SJSA1 (cell line): ENCODE data around the gene MZB1. TPM values are rescaled to one million over a fixed set of nuclear protein-coding genes. Genes with fewer than 3 reads are reported as not detected.

Source experiments
- DNase-seq, 2 experiments: peaks; one replicate each; pipeline ENCODE4 v3.0.0-alpha.2; 2015 to 2020; ENCODE audit warnings: low spot score in 2 of 2, low read depth in 1 of 2
- H3K27ac ChIP-seq: fragments of 250-450 bp; sonication (Bioruptor Pico); 2 replicates; pipeline ENCODE4 v1.5.1; 2020; ENCODE audit warnings: mild to moderate bottlenecking, moderate library complexity
- H3K27me3 ChIP-seq: fragments of 250-450 bp; sonication (Bioruptor Pico); replicated peaks from 2 replicates; pipeline ENCODE4 v1.5.1; 2020; ENCODE audit warnings: mild to moderate bottlenecking, moderate library complexity
- H3K36me3 ChIP-seq: fragments of 250-450 bp; sonication (Bioruptor Pico); 2 replicates; pipeline ENCODE4 v1.5.1; 2020; ENCODE audit warnings: mild to moderate bottlenecking
- H3K4me1 ChIP-seq: fragments of 250-450 bp; sonication (Bioruptor Pico); replicated peaks from 2 replicates; pipeline ENCODE4 v1.6.1; 2021; ENCODE audit warnings: mild to moderate bottlenecking
- H3K4me3 ChIP-seq: fragments of 250-450 bp; sonication (Bioruptor Pico); 2 replicates; pipeline ENCODE4 v1.5.1; 2020; ENCODE audit warnings: mild to moderate bottlenecking
- H3K9me3 ChIP-seq: fragments of 250-450 bp; sonication (Bioruptor Pico); replicated peaks from 2 replicates; pipeline ENCODE4 v1.5.1; 2020; ENCODE audit warnings: mild to moderate bottlenecking
- total RNA-seq: library from RNA; depleted of rRNA; stranded (reverse); fragments of >200 nt; shearing (Covaris generic); gene quantifications from 2 replicates; pipeline ENCODE4 v1.2.3, GENCODE V29; 2014

MZB1 gene
- total RNA-seq, 1 experiment from 2014 or later, result not detected

GRCh38 chr5:139382807-139383206 is 6.9 kb downstream of the MZB1 start:
- Histone ChIP-seq H3K27ac (no peak overlapping the region), H3K36me3 (no peaks in the 10 kb centered on the region), H3K4me3 (no peak overlapping the region), H3K4me1 (peaks cover 10% of the 10 kb centered on the region), H3K27me3 (no peaks in the 10 kb centered on the region), H3K9me3 (no peaks in the 10 kb centered on the region; the same call in 1 of the 2 replicates)
- DNase-seq, result no peak

- no peak for DNase-seq
- Histone ChIP-seq H3K36me3 (no peaks in the 10 kb centered on the region), H3K9me3 (no peaks in the 10 kb centered on the region; the same call in 1 of the 2 replicates), H3K27ac (no peak overlapping the region), H3K27me3 (no peaks in the 10 kb centered on the region), H3K4me1 (peaks cover 10% of the 10 kb centered on the region), H3K4me3 (no peak overlapping the region)
Measured at GRCh38 chr5:139381837-139382761, 7.6 kb downstream of the MZB1 start.

- Histone ChIP-seq H3K27ac (no peak overlapping the region), H3K27me3 (no peaks in the 10 kb centered on the region), H3K4me3 (no peak overlapping the region), H3K36me3 (no peaks in the 10 kb centered on the region), H3K4me1 (peaks cover 2% of the 10 kb centered on the region; the same call in 1 of the 2 replicates), H3K9me3 (no peaks in the 10 kb centered on the region)
- no peak for DNase-seq
Measured at GRCh38 chr5:139379626-139380449, 9.9 kb downstream of the MZB1 start.

GRCh38 chr5:139378941-139379361 is 10.8 kb downstream of the MZB1 start:
- Histone ChIP-seq H3K27me3 (no peaks in the 10 kb centered on the region), H3K36me3 (no peaks in the 10 kb centered on the region), H3K9me3 (no peaks in the 10 kb centered on the region), H3K27ac (no peak overlapping the region), H3K4me3 (no peak overlapping the region), H3K4me1 (no peaks in the 10 kb centered on the region)
- no peak for DNase-seq

- Histone ChIP-seq H3K36me3 (peaks cover 5% of the 10 kb centered on the region; the same call in 1 of the 2 replicates), H3K4me1 (no peaks in the 10 kb centered on the region), H3K27ac (no peak overlapping the region), H3K9me3 (no peaks in the 10 kb centered on the region), H3K4me3 (no peak overlapping the region), H3K27me3 (no peaks in the 10 kb centered on the region)
- DNase-seq, result no peak
Measured at GRCh38 chr5:139378101-139378825, 11.4 kb downstream of the MZB1 start.

GRCh38 chr5:139377226-139377625 is 12.5 kb downstream of the MZB1 start:
- Histone ChIP-seq H3K36me3 (peaks cover 13% of the 10 kb centered on the region), H3K4me3 (no peak overlapping the region), H3K27me3 (no peaks in the 10 kb centered on the region), H3K9me3 (no peaks in the 10 kb centered on the region), H3K4me1 (no peaks in the 10 kb centered on the region), H3K27ac (no peak overlapping the region)
- DNase-seq, result no peak

- H3K4me1 ChIP-seq, result no peaks in the 10 kb centered on the region
- no peaks in the 10 kb centered on the region for H3K27me3 ChIP-seq
- H3K27ac ChIP-seq, result no peak overlapping the region
- H3K9me3 ChIP-seq, result no peaks in the 10 kb centered on the region
- DNase-seq, result no peak
- peaks cover 21% of the 10 kb centered on the region for H3K36me3 ChIP-seq
- no peak overlapping the region for H3K4me3 ChIP-seq
Measured at GRCh38 chr5:139376364-139376763, 13.3 kb downstream of the MZB1 start.

- no peaks in the 10 kb centered on the region for H3K9me3 ChIP-seq
- H3K27me3 ChIP-seq, result no peaks in the 10 kb centered on the region
- peaks cover 34% of the 10 kb centered on the region for H3K36me3 ChIP-seq
- no peaks in the 10 kb centered on the region for H3K4me1 ChIP-seq
- DNase-seq, result no peak
- H3K4me3 ChIP-seq, result no peak overlapping the region
- no peak overlapping the region for H3K27ac ChIP-seq
Measured at GRCh38 chr5:139374909-139375308, 14.8 kb downstream of the MZB1 start.

GRCh38 chr5:139371482-139372435 is 18.0 kb downstream of the MZB1 start:
- no peaks in the 10 kb centered on the region for H3K9me3 ChIP-seq
- H3K27ac ChIP-seq, result no peak overlapping the region
- H3K27me3 ChIP-seq, result no peaks in the 10 kb centered on the region
- no peaks in the 10 kb centered on the region for H3K4me1 ChIP-seq
- H3K4me3 ChIP-seq, result no peak overlapping the region
- H3K36me3 ChIP-seq, result peaks cover 58% of the 10 kb centered on the region
- DNase-seq, result no peak

- DNase-seq, result no peak
- no peak overlapping the region for H3K4me3 ChIP-seq
- no peak overlapping the region for H3K27ac ChIP-seq
- H3K9me3 ChIP-seq, result no peaks in the 10 kb centered on the region
- peaks cover 82% of the 10 kb centered on the region for H3K36me3 ChIP-seq
- no peaks in the 10 kb centered on the region for H3K4me1 ChIP-seq
- no peaks in the 10 kb centered on the region for H3K27me3 ChIP-seq
Measured at GRCh38 chr5:139369181-139369580, 20.5 kb downstream of the MZB1 start.

- no peak overlapping the region for H3K4me3 ChIP-seq
- H3K27ac ChIP-seq, result no peak overlapping the region
- peaks cover 86% of the 10 kb centered on the region for H3K36me3 ChIP-seq
- no peaks in the 10 kb centered on the region for H3K27me3 ChIP-seq
- DNase-seq, result no peak
- no peaks in the 10 kb centered on the region for H3K4me1 ChIP-seq
- H3K9me3 ChIP-seq, result no peaks in the 10 kb centered on the region
Measured at GRCh38 chr5:139368613-139369012, 21.1 kb downstream of the MZB1 start.

- no peak for DNase-seq
- Histone ChIP-seq H3K27me3 (no peaks in the 10 kb centered on the region), H3K9me3 (no peaks in the 10 kb centered on the region), H3K36me3 (peaks cover 57% of the 10 kb centered on the region), H3K27ac (no peak overlapping the region), H3K4me3 (no peak overlapping the region), H3K4me1 (no peaks in the 10 kb centered on the region)
Measured at GRCh38 chr5:139364466-139364865, 25.2 kb downstream of the MZB1 start.

GRCh38 chr5:139363937-139364336 is 25.8 kb downstream of the MZB1 start:
- peaks cover 57% of the 10 kb centered on the region for H3K36me3 ChIP-seq
- H3K9me3 ChIP-seq, result no peaks in the 10 kb centered on the region
- no peaks in the 10 kb centered on the region for H3K4me1 ChIP-seq
- no peaks in the 10 kb centered on the region for H3K27me3 ChIP-seq
- H3K4me3 ChIP-seq, result no peak overlapping the region
- DNase-seq, result no peak
- no peak overlapping the region for H3K27ac ChIP-seq
